Psoas muscle (tissue), 8 donors: Measurements from ENCODE around the gene TMPRSS6. TPM values are rescaled to one million over a fixed set of nuclear protein-coding genes. Genes with fewer than 3 reads are reported as not detected.

Experiments
- ATAC-seq, 4 donors: fragments of 200-7000 bp; cut with Tn5 transposase; one replicate each; pipeline ENCODE4 v1.9.1; 2020; ENCODE audit warnings: moderate library complexity in 3 of 4, mild to moderate bottlenecking in 2 of 4
- DNase-seq, 2 donors: peaks; one replicate each; pipeline ENCODE4 v3.0.0-alpha.2; 2020
- H3K27ac ChIP-seq: fragments of 200-600 bp; one replicate; pipeline ENCODE4 v1.8.0; 2022
- H3K27me3 ChIP-seq, 3 donors: fragments of 200-600 bp in 1 of 3; one replicate each; pipeline versions ENCODE4 v1.6.1 to v1.8.0; 2013 to 2022; ENCODE audit warnings: low read length in 2 of 3, mild to moderate bottlenecking in 2 of 3, moderate library complexity in 1 of 3; ENCODE audit not compliant: insufficient read depth in 3 of 3
- H3K36me3 ChIP-seq, 2 donors: fragments of 200-600 bp in 1 of 2; one replicate each; pipeline versions ENCODE4 v1.6.1 to v1.8.0; 2013 to 2022; ENCODE audit warnings: low read depth in 1 of 2, mild to moderate bottlenecking in 1 of 2, moderate library complexity in 1 of 2; ENCODE audit not compliant: insufficient read depth in 1 of 2
- H3K4me1 ChIP-seq: fragments of 200-600 bp; one replicate; pipeline ENCODE4 v1.8.0; 2022
- H3K4me3 ChIP-seq: fragments of 200-600 bp; one replicate; pipeline ENCODE4 v1.8.0; 2022; ENCODE audit warnings: mild to moderate bottlenecking
- H3K9me3 ChIP-seq: fragments of 200-600 bp; one replicate; pipeline ENCODE4 v1.8.0; 2022
- CTCF ChIP-seq: fragments of 200-600 bp; IDR thresholded peaks from one replicate; pipeline ENCODE4 v1.8.0; 2022; ENCODE audit warnings: antibody characterized with exemption
- WGBS, 3 donors: extraction: QIAGEN DNeasy Blood & Tissue Kit; methylation state at CpG; one replicate each; pipeline versions ENCODE4 v1.1.6 to v1.1.7; 2013; 5-methylcytosine and 5-hydroxymethylcytosine counted together
- intact Hi-C, 2 donors: fragments of 100-400 bp; cut with DNase I; formaldehyde crosslinking; loops; one replicate each; pipeline versions ENCODE4 v1.11.0 to v1.14.2; 2022
- polyA plus RNA-seq, 3 donors: library from polyadenylated mRNA; stranded (reverse); fragments of 200-250 nt; gene quantifications; one replicate each; pipeline ENCODE4 v1.2.3, GENCODE V29; 2013
- total RNA-seq, 4 donors: library from RNA; stranded (reverse); fragmentation: NEBNext Ultra II Directional in 2 of 4; extraction: Animal tissue kit (Norgen Biotek cat#: 25700) in 2 of 4; gene quantifications; one replicate each; pipeline versions ENCODE4 v1.2.1 to v1.2.4, GENCODE V29; 2021 to 2023
- donor health status: healthy with polysubstance abuse.
- donor health status: DM: no; HTN: no; CAD: no; lungs with moderate emphysema.
- donor health status: Bipolar disorder and iron deficiency.
- donor health status: healthy.
- donor health status: DM: yes; HTN: yes; CAD: no.
- donor health status: DM: no; HTN: no; CAD: no.
- donor health status: DM: no; HTN: no; CAD: no.
- donor health status: DM: yes; HTN: yes; CAD: no.

Gene TMPRSS6
- total and polyA plus RNA-seq, 7 donors, result not detected

- DNase-seq (no peak), ATAC-seq (no peak)
- WGBS, 3 donors, result 62 to 68% (median 62%) methylated on average over 6 of the region's 6 CpGs
- Histone ChIP-seq H3K4me1 (no peaks in the 10 kb centered on the region), H3K27me3 (peaks cover 0 to 18% (median 4%) of the 10 kb centered on the region in 3 donors), H3K36me3 (no peaks in the 10 kb centered on the region), H3K9me3 (no peaks in the 10 kb centered on the region), H3K4me3 (no peak overlapping the region), H3K27ac (no peak overlapping the region)
- no peak for TF ChIP-seq CTCF
- intact Hi-C loops, result no loop called here
Measured at GRCh38 chr22:37146051-37146385, 36.5 kb upstream of the TMPRSS6 start.

GRCh38 chr22:37145180-37146050, 35.9 kb upstream of the TMPRSS6 start:
- H3K4me1 ChIP-seq, result no peaks in the 10 kb centered on the region
- H3K27ac ChIP-seq, result no peak overlapping the region
- no peak for TF ChIP-seq CTCF
- no peak for ATAC-seq
- no peak for DNase-seq
- H3K36me3 ChIP-seq, result no peaks in the 10 kb centered on the region
- H3K4me3 ChIP-seq, result no peak overlapping the region
- H3K27me3 ChIP-seq, result peaks cover 0 to 18% (median 4%) of the 10 kb centered on the region in 3 donors
- intact Hi-C loops, result no loop called here
- no peaks in the 10 kb centered on the region for H3K9me3 ChIP-seq
- 28 to 37% (median 36%) methylated on average over 14 to 17 of the region's 17 CpGs for WGBS, 3 donors

GRCh38 chr22:37144180-37144554, 34.7 kb upstream of the TMPRSS6 start:
- DNase-seq (no peak), ATAC-seq (no peak)
- H3K4me3 ChIP-seq, result no peak overlapping the region
- H3K27ac ChIP-seq, result no peak overlapping the region
- peaks cover 0 to 18% (median 4%) of the 10 kb centered on the region in 3 donors for H3K27me3 ChIP-seq
- no peaks in the 10 kb centered on the region for H3K36me3 ChIP-seq
- intact Hi-C loops, result no loop called here
- no peak for TF ChIP-seq CTCF
- no peaks in the 10 kb centered on the region for H3K4me1 ChIP-seq
- no peaks in the 10 kb centered on the region for H3K9me3 ChIP-seq
- 83 to 90% (median 84%) methylated on average over 9 to 10 of the region's 10 CpGs for WGBS, 3 donors

- intact Hi-C loops, result no loop called here
- Histone ChIP-seq H3K27me3 (peaks cover 0 to 18% (median 4%) of the 10 kb centered on the region in 3 donors), H3K4me1 (no peaks in the 10 kb centered on the region), H3K27ac (no peak overlapping the region), H3K4me3 (no peak overlapping the region), H3K9me3 (no peaks in the 10 kb centered on the region), H3K36me3 (no peaks in the 10 kb centered on the region)
- ATAC-seq (no peak), DNase-seq (no peak)
- TF ChIP-seq CTCF, result no peak
- WGBS, 3 donors, result 38 to 47% (median 44%) methylated on average over 6 of the region's 6 CpGs
Measured at GRCh38 chr22:37141971-37142370, 32.5 kb upstream of the TMPRSS6 start.
